Measurements from ENCODE around the gene TMEM179B. TPM values are rescaled to one million over a fixed set of nuclear protein-coding genes. Genes with fewer than 3 reads are reported as not detected.

The TMEM179B gene
- total RNA-seq, 1 donor from 2014 or later = 19.0 TPM

DNA sequence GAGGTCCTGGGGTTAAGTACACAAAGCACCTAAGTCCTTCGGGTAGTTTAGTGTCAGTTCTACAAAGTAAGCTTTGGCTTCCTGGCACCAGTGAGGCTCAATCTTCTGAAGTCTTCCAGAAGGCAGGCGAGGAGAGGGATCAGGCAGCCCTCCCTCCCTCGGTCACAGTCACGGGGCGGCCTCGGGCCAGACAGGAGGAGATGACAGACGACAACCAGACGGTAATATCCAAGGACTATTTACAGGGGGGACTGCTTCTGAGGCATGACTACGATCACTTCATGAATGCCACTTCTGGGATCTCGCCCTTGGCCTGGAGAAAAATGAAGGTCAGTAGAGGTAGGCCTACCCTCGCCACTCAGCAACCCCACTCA is 5.0 kb downstream of the TMEM179B start:
- FAIRE-seq = no peak
- DNase-seq (ENCODE audit: low read depth) = no peak
- TF ChIP-seq, protein P1, sequence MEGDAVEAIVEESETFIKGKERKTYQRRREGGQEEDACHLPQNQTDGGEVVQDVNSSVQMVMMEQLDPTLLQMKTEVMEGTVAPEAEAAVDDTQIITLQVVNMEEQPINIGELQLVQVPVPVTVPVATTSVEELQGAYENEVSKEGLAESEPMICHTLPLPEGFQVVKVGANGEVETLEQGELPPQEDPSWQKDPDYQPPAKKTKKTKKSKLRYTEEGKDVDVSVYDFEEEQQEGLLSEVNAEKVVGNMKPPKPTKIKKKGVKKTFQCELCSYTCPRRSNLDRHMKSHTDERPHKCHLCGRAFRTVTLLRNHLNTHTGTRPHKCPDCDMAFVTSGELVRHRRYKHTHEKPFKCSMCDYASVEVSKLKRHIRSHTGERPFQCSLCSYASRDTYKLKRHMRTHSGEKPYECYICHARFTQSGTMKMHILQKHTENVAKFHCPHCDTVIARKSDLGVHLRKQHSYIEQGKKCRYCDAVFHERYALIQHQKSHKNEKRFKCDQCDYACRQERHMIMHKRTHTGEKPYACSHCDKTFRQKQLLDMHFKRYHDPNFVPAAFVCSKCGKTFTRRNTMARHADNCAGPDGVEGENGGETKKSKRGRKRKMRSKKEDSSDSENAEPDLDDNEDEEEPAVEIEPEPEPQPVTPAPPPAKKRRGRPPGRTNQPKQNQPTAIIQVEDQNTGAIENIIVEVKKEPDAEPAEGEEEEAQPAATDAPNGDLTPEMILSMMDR (IDR thresholded peaks at IDR 0.05; ENCODE audit: insufficient read depth, low read length, severe bottlenecking) = no peak
- Histone ChIP-seq H3K4me3 (ENCODE audit: low read depth, low read length) (no peak overlapping the region), H3K36me3 (ENCODE audit: control insufficient read depth, insufficient read depth, low read length) (peaks cover 21% of the 10 kb centered on the region), H3K27me3 (ENCODE audit: control insufficient read depth, insufficient read depth, low read length) (no peaks in the 10 kb centered on the region)

DNA sequence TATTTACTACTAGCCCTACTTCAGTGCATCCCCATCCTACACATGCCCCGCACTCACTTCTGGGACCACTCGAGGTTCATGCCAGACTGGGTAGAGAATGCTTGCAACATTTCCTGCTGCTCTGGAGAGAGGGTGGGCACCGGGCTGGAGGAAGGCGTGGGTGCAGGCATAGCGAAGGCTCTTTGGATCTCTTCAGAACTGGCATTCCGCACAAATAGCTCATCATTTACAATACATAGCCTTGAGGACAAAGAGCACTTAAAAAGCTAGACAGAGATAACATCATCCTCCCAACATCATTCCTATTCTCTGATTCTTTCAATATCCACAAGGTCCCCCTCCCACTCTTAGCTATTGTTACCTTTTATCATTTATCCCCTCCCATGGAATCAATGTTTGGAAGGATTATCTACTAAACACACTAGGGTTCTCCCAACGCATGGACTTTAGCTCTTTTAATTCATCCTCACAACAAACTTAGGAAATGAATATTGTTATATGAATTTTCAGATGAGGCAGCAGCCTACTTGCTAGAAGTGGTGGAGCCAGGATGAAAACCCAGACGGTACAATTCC is 7.1 kb downstream of the TMEM179B start:
- Histone ChIP-seq H3K27me3 (ENCODE audit: control insufficient read depth, insufficient read depth, low read length) (no peaks in the 10 kb centered on the region), H3K36me3 (ENCODE audit: control insufficient read depth, insufficient read depth, low read length) (peaks cover 33% of the 10 kb centered on the region), H3K4me3 (ENCODE audit: low read depth, low read length) (no peak overlapping the region)
- FAIRE-seq (no peak), DNase-seq (ENCODE audit: low read depth) (no peak)
- TF ChIP-seq, protein P1 (IDR thresholded peaks at IDR 0.05; ENCODE audit: insufficient read depth, low read length, severe bottlenecking) = no peak

DNA sequence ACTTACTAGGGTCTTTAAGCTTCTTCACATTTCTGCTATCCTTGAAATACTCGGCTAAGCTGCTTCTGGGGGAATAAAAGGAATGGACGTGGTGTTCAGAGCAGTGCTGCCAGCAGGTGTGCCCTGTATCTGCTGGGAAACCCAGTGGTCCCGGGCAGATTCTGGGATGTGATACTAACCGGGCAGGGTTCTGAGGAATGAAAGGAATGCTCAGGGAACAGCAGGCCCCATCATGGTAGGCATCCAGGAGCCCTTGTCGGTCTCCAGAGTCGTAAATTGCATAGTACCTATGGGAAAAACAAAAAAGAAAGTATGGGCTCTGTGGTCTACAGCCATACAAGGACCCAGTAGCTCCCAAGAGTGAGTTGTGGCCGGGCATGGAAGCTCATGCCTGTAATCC is 9.1 kb downstream of the TMEM179B start:
- DNase-seq (ENCODE audit: low read depth) (no peak), FAIRE-seq (no peak)
- TF ChIP-seq, protein P1 (IDR thresholded peaks at IDR 0.05; ENCODE audit: insufficient read depth, low read length, severe bottlenecking) = no peak
- Histone ChIP-seq H3K36me3 (ENCODE audit: control insufficient read depth, insufficient read depth, low read length) (peaks cover 48% of the 10 kb centered on the region), H3K4me3 (ENCODE audit: low read depth, low read length) (no peak overlapping the region), H3K27me3 (ENCODE audit: control insufficient read depth, insufficient read depth, low read length) (no peaks in the 10 kb centered on the region)

DNA sequence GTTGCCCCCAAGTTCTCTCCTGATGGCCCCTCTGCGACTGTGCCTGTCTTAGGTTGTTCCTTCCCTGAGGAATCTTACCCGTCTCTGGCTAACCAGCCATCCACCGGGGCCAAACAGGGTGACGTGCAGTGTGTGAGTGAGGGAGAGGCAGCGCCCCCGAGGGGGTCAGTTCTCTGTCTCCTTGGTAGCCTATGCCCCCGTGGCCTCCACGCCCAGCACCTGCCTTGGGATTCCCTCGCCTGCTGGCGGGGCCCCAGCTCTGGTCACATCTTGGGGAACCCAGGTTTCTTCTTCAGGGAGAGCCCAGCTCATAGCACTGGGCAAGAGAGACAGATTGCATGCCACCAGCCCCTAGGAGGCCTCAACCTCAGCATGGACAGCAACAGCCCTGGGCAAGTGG is 12.3 kb downstream of the TMEM179B start:
- no peaks in the 10 kb centered on the region for H3K27me3 ChIP-seq (ENCODE audit: control insufficient read depth, insufficient read depth, low read length)
- H3K36me3 ChIP-seq (ENCODE audit: control insufficient read depth, insufficient read depth, low read length) = peaks cover 60% of the 10 kb centered on the region
- FAIRE-seq = no peak
- no peak overlapping the region for H3K4me3 ChIP-seq (ENCODE audit: low read depth, low read length)
- TF ChIP-seq, protein P1 (IDR thresholded peaks at IDR 0.05; ENCODE audit: insufficient read depth, low read length, severe bottlenecking) = no peak
- no peak for DNase-seq (ENCODE audit: low read depth)

DNA sequence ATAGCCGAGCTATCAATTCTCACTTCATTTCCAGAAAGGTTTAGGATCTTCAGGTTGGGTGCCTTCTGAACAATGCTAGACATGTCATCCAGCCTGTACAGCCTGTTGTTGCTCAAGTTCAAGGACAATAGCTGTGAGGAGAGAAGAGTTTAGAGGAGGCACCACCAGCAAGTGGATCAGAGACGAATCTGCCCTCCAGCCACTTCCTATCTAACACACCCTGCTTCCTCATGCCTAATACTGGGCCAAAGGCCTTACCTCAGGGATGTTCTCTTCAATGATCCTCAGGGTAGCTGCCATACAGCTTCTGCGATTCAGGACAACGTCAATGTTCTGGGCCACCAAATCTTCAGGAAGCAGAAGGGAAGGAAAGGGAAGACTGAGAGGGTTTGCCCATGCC is 13.9 kb downstream of the TMEM179B start:
- TF ChIP-seq, protein P1 (IDR thresholded peaks at IDR 0.05; ENCODE audit: insufficient read depth, low read length, severe bottlenecking) = no peak

More for the DNA sequence above, 13.9 kb downstream of the TMEM179B start:
- DNase-seq (ENCODE audit: low read depth) = no peak
- Histone ChIP-seq H3K4me3 (ENCODE audit: low read depth, low read length) (no peak overlapping the region), H3K36me3 (ENCODE audit: control insufficient read depth, insufficient read depth, low read length) (peaks cover 51% of the 10 kb centered on the region), H3K27me3 (ENCODE audit: control insufficient read depth, insufficient read depth, low read length) (no peaks in the 10 kb centered on the region)
- peak; percentile 36 for FAIRE-seq
